Measurements from ENCODE around the gene TXNRD1. TPM values are rescaled to one million over a fixed set of nuclear protein-coding genes. Genes with fewer than 3 reads are reported as not detected.
A peak's percentile ranks its signal among the peaks of the same experiment; 100 is the strongest.

TXNRD1 gene
- total and polyA plus RNA-seq, 2 of the 8 experiments (the other 6 are each of a cell fraction or from before 2014, with no cell fraction given): 56.8 to 127 TPM

DNA sequence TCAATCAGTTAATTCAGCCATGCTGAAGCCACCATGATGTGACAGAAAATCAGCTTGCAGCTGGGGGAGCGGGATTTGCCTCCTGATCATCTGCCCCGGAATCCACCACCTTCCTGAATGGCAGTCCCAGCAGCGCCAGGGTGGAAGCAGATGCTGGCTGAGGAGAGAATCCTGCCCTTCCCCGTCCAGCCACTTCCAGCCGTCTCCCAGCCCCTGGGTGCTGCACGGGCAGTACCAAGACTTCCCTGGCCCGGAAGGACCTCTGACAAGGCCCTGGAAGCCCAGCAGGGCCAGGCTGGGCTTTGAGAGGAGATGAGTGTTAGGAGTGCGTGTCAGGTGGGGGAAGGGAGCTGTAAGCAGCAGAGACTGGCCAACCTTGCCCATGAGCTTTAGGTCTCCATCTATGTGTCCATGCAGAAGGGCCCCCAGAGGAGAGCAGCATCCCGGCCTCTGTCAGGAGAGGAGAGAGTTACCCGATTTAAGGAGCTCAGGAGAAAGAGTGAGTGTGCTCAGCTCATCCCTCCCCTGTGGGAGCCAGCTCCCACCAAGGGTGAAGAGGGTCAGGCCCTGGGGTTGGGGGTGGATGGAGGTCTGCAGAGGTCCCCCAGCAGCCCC, 157.2 kb downstream of the TXNRD1 start:
- H3K56ac ChIP-seq (replicated peaks; ENCODE audit: insufficient read length, low read depth, low read length): no peak overlapping the region
- no peaks in the 10 kb centered on the region for H3K36me3 ChIP-seq (ENCODE audit: control insufficient read depth in 2 of 4, insufficient read depth in 4 of 4, low read length in 3 of 4)

More for the DNA sequence above, 157.2 kb downstream of the TXNRD1 start:
- WGBS, 2 experiments (ENCODE audit: extremely low coverage in 1 of 2, insufficient coverage in 1 of 2, insufficient read length in 1 of 2, insufficient replicate concordance in 2 of 2, low coverage in 1 of 2, low lambda C conversion rate in 2 of 2, missing lambda C conversion rate in 1 of 2): 93% methylated on average over 9 of the region's 10 CpGs; no CpG with 5 or more reads in 1 of the 2 experiments
- peak overlapping the region; percentile 59 for H4K91ac ChIP-seq (replicated peaks; ENCODE audit: insufficient read length, low read length)
- H2BK15ac ChIP-seq (ENCODE audit: low read length): peak overlapping the region; percentile 53; the same call in 1 of the 2 replicates
- H3K79me2 ChIP-seq (ENCODE audit: control insufficient read depth in 1 of 2, insufficient read depth in 2 of 2, low read length in 2 of 2): no peaks in the 10 kb centered on the region
- no peak overlapping the region for H3K23ac ChIP-seq (ENCODE audit: insufficient read length)
- no peak overlapping the region for H3K18ac ChIP-seq (ENCODE audit: extremely low read depth, low read length)
- ChIA-PET CTCF (ENCODE audit: partially characterized antibody) (interaction anchor here (1.0 to 3.8 kb wide), 4 partner anchors 9 to 296 kb away, joined by 3 to 17 read pairs (median 6); no protein-coding TSS in a partner anchor), POLR2A (ENCODE audit: partially characterized antibody) (interaction anchor here (1.1 to 1.5 kb wide), 3 partner anchors 22 to 122 kb away, joined by 3 read pairs; no protein-coding TSS in a partner anchor)
- peak overlapping the region; percentile 58; the same call in 1 of the 2 replicates for H2BK5ac ChIP-seq (ENCODE audit: low read depth, low read length)
- peaks cover 12 to 14% of the 10 kb centered on the region in 2 experiments for H3K9me3 ChIP-seq (ENCODE audit: insufficient read depth in 2 of 2, low read depth in 1 of 2, low read length in 1 of 2)
- H4K20me1 ChIP-seq (replicated peaks in 1 of 2; ENCODE audit: control insufficient read depth in 1 of 2, insufficient read depth in 2 of 2, low read length in 2 of 2): no peaks in the 10 kb centered on the region
- no peak overlapping the region for H3K4ac ChIP-seq (replicated peaks; ENCODE audit: insufficient read length, low read depth, low read length)
- no peak overlapping the region for H4K5ac ChIP-seq (ENCODE audit: insufficient read length, low read depth, low read length)
- no peaks in the 10 kb centered on the region for H3K27me3 ChIP-seq (replicated peaks in 1 of 4; ENCODE audit: control insufficient read depth in 3 of 4, extremely low read depth in 1 of 4, insufficient read depth in 3 of 4, low read length in 3 of 4)
- no peak overlapping the region for H2AFZ ChIP-seq (ENCODE audit: low read length)
- H3K9ac ChIP-seq (replicated peaks in 1 of 4; ENCODE audit: extremely low read depth in 1 of 4, low read depth in 3 of 4, low read length in 3 of 4): no peak overlapping the region
- H3K4me1 ChIP-seq (replicated peaks in 1 of 4; ENCODE audit: control insufficient read depth in 3 of 4, insufficient read depth in 4 of 4, low read length in 3 of 4): peaks cover 7 to 20% (median 15%) of the 10 kb centered on the region in 4 experiments; a peak in 6 of 7 replicates
- H3K14ac ChIP-seq (ENCODE audit: insufficient read length): no peak overlapping the region
- no peak overlapping the region for H2BK120ac ChIP-seq (replicated peaks; ENCODE audit: low read depth, low read length)
- H3K4me2 ChIP-seq (ENCODE audit: insufficient read depth in 1 of 2, low read depth in 2 of 2, low read length in 2 of 2): no peak overlapping the region
- H3K23me2 ChIP-seq (ENCODE audit: low read depth, low read length): no peaks in the 10 kb centered on the region; the same call in 1 of the 2 replicates
- H2BK20ac ChIP-seq (ENCODE audit: low read length): 0 out of 2 replicates have a peak overlapping the region, but pooled peaks have one; percentile 56
- no peak overlapping the region for H4K8ac ChIP-seq (ENCODE audit: extremely low read depth, insufficient read depth, low read length)
- H3K27ac ChIP-seq (ENCODE audit: low read depth, low read length): no peak overlapping the region
- TF ChIP-seq JUN (IDR thresholded peaks at IDR 0.05; ENCODE audit: low read depth, low read length): no peak
- TF ChIP-seq TCF12 (IDR thresholded peaks at IDR 0.05; ENCODE audit: low read depth, low read length): no peak
- no peak for TF ChIP-seq GTF2F1 (IDR thresholded peaks at IDR 0.05; ENCODE audit: borderline replicate concordance, low read depth, low read length)
- no peak for TF ChIP-seq SRF (IDR thresholded peaks at IDR 0.05; ENCODE audit: low read depth, low read length)
- TF ChIP-seq CHD2 (IDR thresholded peaks at IDR 0.05; ENCODE audit: low read length): no peak
- TF ChIP-seq POLR2A (IDR thresholded peaks at IDR 0.05; ENCODE audit: control extremely low read depth in 1 of 2, low read depth in 2 of 2, low read length in 2 of 2): no peak
- TF ChIP-seq NANOG (IDR thresholded peaks at IDR 0.05; ENCODE audit: insufficient read depth, low read depth, low read length, poor library complexity, severe bottlenecking): no peak
- no peak for TF ChIP-seq SAP30 (IDR thresholded peaks at IDR 0.05; ENCODE audit: insufficient read depth, insufficient replicate concordance, low read length)
- no peak for TF ChIP-seq RAD21 (IDR thresholded peaks at IDR 0.05 in 1 of 2, conservative IDR thresholded peaks at IDR 0.05 in 1 of 2; ENCODE audit: low read depth in 2 of 2, low read length in 2 of 2)
- no peak for TF ChIP-seq CBX8 (IDR thresholded peaks at IDR 0.05; ENCODE audit: borderline replicate concordance, low read depth, low read length)
- TF ChIP-seq SIRT6 (IDR thresholded peaks at IDR 0.05; ENCODE audit: low read length): no peak
- no peak for TF ChIP-seq BACH1 (IDR thresholded peaks at IDR 0.05; ENCODE audit: low read length)
- TF ChIP-seq SP1 (IDR thresholded peaks at IDR 0.05; ENCODE audit: low read depth, low read length): no peak
- H2AK5ac ChIP-seq (ENCODE audit: low read depth, low read length): peak overlapping the region; percentile 43; the same call in 1 of the 2 replicates
- DNase-seq (ENCODE audit: low read depth in 1 of 2, low spot score in 2 of 2) (no peak), FAIRE-seq (no peak)
- no peak overlapping the region for H3K4me3 ChIP-seq (ENCODE audit: extremely low read depth in 1 of 4, insufficient read depth in 2 of 4, low read depth in 3 of 4, low read length in 4 of 4)
- H2BK12ac ChIP-seq (ENCODE audit: low read depth, low read length): peak overlapping the region; percentile 77; the same call in 1 of the 2 replicates
- H3K79me1 ChIP-seq (ENCODE audit: low read depth, low read length): no peaks in the 10 kb centered on the region

Measured in H1 (cell line).